T1000 (cell line): Measurements from ENCODE around the gene LGSN.
"Not testable (repeated sequence)": the region's sequence is repeated elsewhere in the genome, so short reads cannot be mapped to it uniquely, and the experiment has no call there.

Experiments
- DNase-seq: peaks from one replicate; lab custom pipeline; 2025; ENCODE audit warnings: mixed read lengths; lab: John Stamatoyannopoulos, UW

The LGSN gene

GRCh38 chr6:63306420-63306819, 13.4 kb downstream of the LGSN start:
- DNase-seq, result no peak

- no peak for DNase-seq
These were observed 14.5 kb downstream of the LGSN start for GRCh38 chr6:63305277-63305676.

GRCh38 chr6:63303476-63303875, 16.3 kb downstream of the LGSN start:
- no peak for DNase-seq

- DNase-seq, result no peak
These were observed 20.1 kb downstream of the LGSN start for GRCh38 chr6:63299667-63300066.

GRCh38 chr6:63295553-63296194, 24.1 kb downstream of the LGSN start:
- DNase-seq, result no peak

- DNase-seq, result no peak
These were observed 29.2 kb downstream of the LGSN start for GRCh38 chr6:63290492-63291058.

- no peak for DNase-seq
These were observed 30.4 kb downstream of the LGSN start for GRCh38 chr6:63289269-63289872.

- DNase-seq, result no peak
These were observed 39.1 kb downstream of the LGSN start for GRCh38 chr6:63280639-63281180.

- DNase-seq, result no peak
These were observed 40.9 kb downstream of the LGSN start for GRCh38 chr6:63278916-63279315.

- DNase-seq, result no peak
These were observed 43.8 kb downstream of the LGSN start for GRCh38 chr6:63275953-63276352.

GRCh38 chr6:63274795-63275430, 44.9 kb downstream of the LGSN start:
- not testable (repeated sequence) for DNase-seq

- DNase-seq, result no peak
These were observed 47.4 kb downstream of the LGSN start for GRCh38 chr6:63272397-63272796.

- DNase-seq, result no peak
These were observed 50.3 kb downstream of the LGSN start for GRCh38 chr6:63269470-63269869.

GRCh38 chr6:63268574-63268973, 51.2 kb downstream of the LGSN start:
- no peak for DNase-seq

- no peak for DNase-seq
These were observed 52.0 kb downstream of the LGSN start for GRCh38 chr6:63267828-63268227.

- DNase-seq, result no peak
These were observed 52.7 kb downstream of the LGSN start for GRCh38 chr6:63267046-63267445.

- no peak for DNase-seq
These were observed 56.3 kb downstream of the LGSN start for GRCh38 chr6:63263444-63263843.

GRCh38 chr6:63261820-63262219, 58.0 kb downstream of the LGSN start:
- DNase-seq, result no peak

- no peak for DNase-seq
These were observed 60.6 kb downstream of the LGSN start for GRCh38 chr6:63259153-63259552.

- DNase-seq, result no peak
These were observed 69.8 kb downstream of the LGSN start for GRCh38 chr6:63249875-63250482.

- DNase-seq, result no peak
These were observed 73.2 kb downstream of the LGSN start for GRCh38 chr6:63246581-63246980.

- no peak for DNase-seq
These were observed 73.9 kb downstream of the LGSN start for GRCh38 chr6:63245909-63246308.
